Stimulated activated memory B cell treated with anti-CD40 and anti-IgM and Interleukin-4, amounts not matched to agents 10 μg/mL and 1 μg/mL and 100 μg/mL, for 72 hours (primary cell): ENCODE measurements around the gene RNF223.

ENCODE experiments used
- ATAC-seq: fragments of 150-1000 bp; cut with Tn5 transposase; 2 replicates; pipeline ENCODE4 v1.10.0; 2021
- H3K27ac Mint-ChIP-seq: one replicate; pipeline ENCODE4 v1.8.0; 2022; ENCODE audit warnings: mild to moderate bottlenecking, mixed read lengths
- H3K27me3 Mint-ChIP-seq: one replicate; pipeline ENCODE4 v1.8.0; 2022; ENCODE audit warnings: mixed read lengths
- H3K36me3 Mint-ChIP-seq: one replicate; pipeline ENCODE4 v1.8.0; 2022; ENCODE audit warnings: mixed read lengths
- H3K4me1 Mint-ChIP-seq: one replicate; pipeline ENCODE4 v1.8.0; 2022; ENCODE audit warnings: mixed read lengths
- H3K4me3 Mint-ChIP-seq: one replicate; pipeline ENCODE4 v1.8.0; 2022; ENCODE audit warnings: mild to moderate bottlenecking, moderate library complexity, mixed read lengths
- H3K9me3 Mint-ChIP-seq: one replicate; pipeline ENCODE4 v1.8.0; 2022; ENCODE audit warnings: mixed read lengths

Gene RNF223

GRCh38 chr1:1073743-1074587, at the start of gene RNF223:
Gene RNF223, minus strand, starts transcription at chr1:1074306. Its CDS starts 1,740 bp downstream, at chr1:1072566.
- no peak for ATAC-seq
- no peak within 1 kb of the TSS for H3K27ac Mint-ChIP-seq

GRCh38 chr1:1122981-1123480, 48.9 kb upstream of the RNF223 start:
- H3K4me1 Mint-ChIP-seq: peaks cover 37% of the 10 kb centered on the region
- H3K4me3 Mint-ChIP-seq: no peak overlapping the region
- peaks cover 31% of the 10 kb centered on the region for H3K27me3 Mint-ChIP-seq
- no peak for ATAC-seq
- H3K36me3 Mint-ChIP-seq: no peaks in the 10 kb centered on the region
- peak overlapping the region; percentile 77 for H3K27ac Mint-ChIP-seq
- peaks cover 10% of the 10 kb centered on the region for H3K9me3 Mint-ChIP-seq

More at GRCh38 chr1:1073743-1074587, at the start of gene RNF223:
- H3K9me3 Mint-ChIP-seq: no peaks in the 10 kb centered on the region
- no peak within 1 kb of the TSS for H3K4me3 Mint-ChIP-seq
- peaks cover 26% of the 10 kb centered on the region for H3K27me3 Mint-ChIP-seq
- H3K4me1 Mint-ChIP-seq: peaks cover 15% of the 10 kb centered on the region
- no peaks in the 10 kb centered on the region for H3K36me3 Mint-ChIP-seq

GRCh38 chr1:1122078-1122811, 48.1 kb upstream of the RNF223 start:
- peaks cover 10% of the 10 kb centered on the region for H3K9me3 Mint-ChIP-seq
- H3K4me1 Mint-ChIP-seq: peaks cover 36% of the 10 kb centered on the region
- peak overlapping the region; percentile 41 for H3K4me3 Mint-ChIP-seq
- H3K36me3 Mint-ChIP-seq: no peaks in the 10 kb centered on the region
- H3K27me3 Mint-ChIP-seq: peaks cover 31% of the 10 kb centered on the region
- peak; percentile 93 for ATAC-seq
- peak overlapping the region; percentile 77 for H3K27ac Mint-ChIP-seq

GRCh38 chr1:1121611-1122077, 47.5 kb upstream of the RNF223 start:
- no peak overlapping the region for H3K4me3 Mint-ChIP-seq
- peaks cover 37% of the 10 kb centered on the region for H3K4me1 Mint-ChIP-seq
- no peak overlapping the region for H3K27ac Mint-ChIP-seq
- H3K9me3 Mint-ChIP-seq: peaks cover 10% of the 10 kb centered on the region
- peaks cover 31% of the 10 kb centered on the region for H3K27me3 Mint-ChIP-seq
- no peaks in the 10 kb centered on the region for H3K36me3 Mint-ChIP-seq
- ATAC-seq: no peak

DNA sequence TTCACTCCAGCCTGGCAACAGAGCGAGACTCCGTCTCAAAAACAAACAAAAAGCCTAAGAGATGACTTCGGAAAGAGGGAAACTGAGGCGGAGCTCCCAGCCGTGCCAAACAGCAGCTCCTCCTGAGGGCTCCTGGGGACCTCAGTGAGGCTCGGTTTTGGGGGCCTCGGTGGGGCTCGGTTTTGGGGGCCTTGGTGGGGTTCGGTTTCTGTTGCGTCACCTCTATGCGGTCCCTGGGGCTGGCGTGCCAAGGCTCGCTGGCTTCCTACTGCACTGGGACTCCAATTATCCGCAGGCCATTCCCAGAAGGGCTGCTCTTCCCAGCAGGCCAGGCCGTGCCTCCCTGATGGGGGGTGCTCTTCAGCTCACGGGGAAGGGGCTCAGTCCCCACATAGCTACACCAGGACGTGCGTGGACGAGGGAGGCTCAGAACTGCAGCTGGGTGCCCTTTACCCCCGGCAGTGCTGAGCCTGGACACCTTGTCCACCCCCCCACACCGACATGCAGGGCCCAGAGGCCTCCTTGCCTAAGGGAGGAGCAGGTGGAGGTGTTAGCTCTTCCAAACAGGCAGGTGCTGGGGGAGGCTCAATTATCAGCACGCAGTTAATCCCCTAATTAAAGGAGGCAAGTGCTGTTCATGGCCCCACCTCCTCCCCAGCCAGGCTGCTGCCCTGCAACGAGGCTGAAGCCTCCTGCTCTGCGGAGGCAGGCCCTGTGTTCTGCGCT, 46.9 kb upstream of the RNF223 start:
- Mint-ChIP-seq H3K36me3 (no peaks in the 10 kb centered on the region), H3K9me3 (peaks cover 10% of the 10 kb centered on the region), H3K27ac (no peak overlapping the region), H3K4me1 (peaks cover 37% of the 10 kb centered on the region), H3K4me3 (no peak overlapping the region), H3K27me3 (peaks cover 31% of the 10 kb centered on the region)
- ATAC-seq: no peak

DNA sequence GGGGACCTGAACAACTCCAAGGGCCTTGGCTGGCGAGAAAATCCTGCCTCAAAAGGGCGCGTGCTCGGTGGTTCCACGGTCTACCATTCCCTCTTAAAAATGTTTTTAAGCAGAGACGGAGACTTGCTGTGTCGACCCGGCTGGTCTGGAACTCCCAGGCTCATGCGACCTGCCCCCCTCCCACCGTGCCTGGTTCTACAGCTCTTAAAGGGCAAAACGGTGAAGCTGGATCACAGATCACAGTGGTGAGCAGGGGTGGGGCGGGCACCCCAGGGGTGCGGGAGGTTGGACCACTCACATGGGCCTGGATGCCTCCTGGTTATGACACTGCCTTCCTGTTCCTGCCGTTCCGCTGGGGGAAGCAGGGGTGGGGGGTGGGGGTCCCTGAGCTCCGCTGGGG, 46.0 kb upstream of the RNF223 start:
- Mint-ChIP-seq H3K36me3 (no peaks in the 10 kb centered on the region), H3K27ac (no peak overlapping the region), H3K9me3 (peaks cover 10% of the 10 kb centered on the region), H3K4me1 (peaks cover 38% of the 10 kb centered on the region), H3K4me3 (no peak overlapping the region), H3K27me3 (peaks cover 31% of the 10 kb centered on the region)
- no peak for ATAC-seq

DNA sequence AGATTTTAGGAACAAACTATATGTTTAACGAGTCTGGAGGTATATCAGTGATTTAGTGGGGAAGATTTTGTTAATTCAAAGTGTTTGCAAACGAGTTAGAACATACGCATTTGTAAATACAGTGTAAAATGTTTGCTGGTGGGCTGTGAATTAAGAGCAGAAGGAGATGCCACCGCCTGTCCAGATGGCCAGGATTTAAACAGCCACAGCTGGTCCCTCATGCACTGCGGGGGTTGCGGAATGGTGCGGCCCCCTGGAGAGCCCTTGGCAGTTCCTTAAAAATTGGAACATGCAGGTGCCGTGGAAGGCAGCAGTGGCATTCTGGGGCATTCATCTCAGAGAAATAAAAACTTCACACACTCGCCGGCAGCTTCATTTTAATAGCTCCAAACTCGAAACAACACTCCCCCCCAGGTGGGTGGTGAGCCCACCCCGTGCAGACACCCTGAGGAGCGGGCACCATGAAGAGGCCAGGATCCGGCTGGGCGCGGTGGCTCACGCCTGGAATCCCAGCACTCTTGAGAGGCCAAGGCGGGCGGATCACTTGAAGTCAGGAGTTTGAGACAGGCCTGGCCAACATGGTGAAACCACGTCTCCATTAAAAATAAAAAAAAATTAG, 45.3 kb upstream of the RNF223 start:
- Mint-ChIP-seq H3K4me1 (peaks cover 41% of the 10 kb centered on the region), H3K9me3 (peaks cover 10% of the 10 kb centered on the region), H3K27ac (no peak overlapping the region), H3K36me3 (no peaks in the 10 kb centered on the region), H3K27me3 (peaks cover 31% of the 10 kb centered on the region), H3K4me3 (no peak overlapping the region)
- ATAC-seq: no peak

- Mint-ChIP-seq H3K4me1 (peaks cover 36% of the 10 kb centered on the region), H3K27ac (no peak overlapping the region), H3K9me3 (peaks cover 6% of the 10 kb centered on the region), H3K36me3 (peaks cover under 1% of the 10 kb centered on the region), H3K4me3 (no peak overlapping the region), H3K27me3 (peaks cover 31% of the 10 kb centered on the region)
- ATAC-seq: no peak
Measured at GRCh38 chr1:1118876-1119220, 44.7 kb upstream of the RNF223 start.

- H3K4me3 Mint-ChIP-seq: no peak overlapping the region
- peaks cover 3% of the 10 kb centered on the region for H3K9me3 Mint-ChIP-seq
Measured at GRCh38 chr1:1118011-1118875, 44.1 kb upstream of the RNF223 start.

DNA sequence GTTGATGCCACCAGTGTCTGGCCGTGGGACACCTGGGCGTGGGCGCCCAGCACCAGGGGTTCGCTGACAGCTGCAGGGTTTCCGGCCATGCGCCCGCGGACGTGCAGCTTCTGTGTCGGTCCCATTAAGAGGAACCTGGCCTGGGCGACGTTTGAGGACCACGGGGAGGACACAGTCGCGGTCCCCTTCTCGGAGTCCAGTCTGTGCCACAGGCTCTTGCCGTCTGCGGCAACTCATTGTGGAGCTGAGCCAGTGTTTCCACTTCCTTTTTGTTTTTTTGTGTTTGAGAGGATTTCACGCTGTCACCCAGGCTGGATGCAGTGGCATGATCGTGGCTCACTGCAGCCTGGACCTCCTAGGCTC, 43.3 kb upstream of the RNF223 start:
- peaks cover 26% of the 10 kb centered on the region for H3K4me1 Mint-ChIP-seq
- H3K36me3 Mint-ChIP-seq: peaks cover 15% of the 10 kb centered on the region
- no peak for ATAC-seq
- peaks cover 9% of the 10 kb centered on the region for H3K9me3 Mint-ChIP-seq
- peak overlapping the region; percentile 48 for H3K4me3 Mint-ChIP-seq
- no peak overlapping the region for H3K27ac Mint-ChIP-seq
- peaks cover 31% of the 10 kb centered on the region for H3K27me3 Mint-ChIP-seq

More at GRCh38 chr1:1118011-1118875, 44.1 kb upstream of the RNF223 start:
- Mint-ChIP-seq H3K27me3 (peaks cover 31% of the 10 kb centered on the region), H3K4me1 (peaks cover 30% of the 10 kb centered on the region), H3K27ac (no peak overlapping the region), H3K36me3 (peaks cover 7% of the 10 kb centered on the region)
- ATAC-seq: no peak

DNA sequence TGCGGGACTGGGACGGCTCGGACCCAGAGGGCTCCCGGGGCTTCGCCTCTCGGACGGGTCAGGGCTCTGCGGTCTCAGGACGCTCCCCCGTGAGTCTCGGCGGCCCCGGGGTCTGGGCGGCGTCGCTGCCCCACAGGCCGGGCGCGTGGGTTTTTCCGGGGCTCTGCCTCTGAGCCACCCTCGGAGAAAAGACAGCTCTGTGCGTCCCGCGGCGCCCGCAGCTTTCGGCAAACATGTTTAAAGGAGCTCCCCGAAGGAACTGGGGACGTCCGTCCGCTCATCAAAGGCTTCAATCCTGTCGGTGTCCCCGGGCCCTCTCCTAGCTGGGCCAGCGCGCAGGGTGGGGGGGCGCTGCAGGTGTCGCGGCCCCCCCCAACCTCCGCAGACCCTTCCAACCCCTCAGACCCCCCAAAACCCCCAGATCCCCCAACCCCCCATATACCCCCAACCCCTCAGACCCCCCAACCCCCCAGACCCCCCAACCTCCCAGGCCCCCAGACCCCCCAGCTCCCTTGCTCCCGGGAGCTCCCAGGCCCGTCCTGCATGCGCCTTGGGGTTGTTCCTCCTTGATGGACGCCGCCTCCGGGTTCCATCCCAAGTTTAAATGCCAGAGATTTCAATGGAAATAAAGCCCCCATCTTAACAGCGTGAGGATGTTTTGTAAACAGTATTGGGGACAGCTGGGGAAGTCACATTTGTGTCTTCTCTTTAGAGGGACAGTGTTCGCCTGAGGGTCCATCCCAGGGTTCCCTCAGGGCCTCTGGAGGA, 42.8 kb upstream of the RNF223 start:
- peaks cover 31% of the 10 kb centered on the region for H3K27me3 Mint-ChIP-seq
- H3K9me3 Mint-ChIP-seq: peaks cover 13% of the 10 kb centered on the region
- H3K4me3 Mint-ChIP-seq: peak overlapping the region; percentile 57
- H3K36me3 Mint-ChIP-seq: peaks cover 20% of the 10 kb centered on the region
- peak; percentile 2 for ATAC-seq
- H3K27ac Mint-ChIP-seq: no peak overlapping the region
- H3K4me1 Mint-ChIP-seq: peaks cover 26% of the 10 kb centered on the region

DNA sequence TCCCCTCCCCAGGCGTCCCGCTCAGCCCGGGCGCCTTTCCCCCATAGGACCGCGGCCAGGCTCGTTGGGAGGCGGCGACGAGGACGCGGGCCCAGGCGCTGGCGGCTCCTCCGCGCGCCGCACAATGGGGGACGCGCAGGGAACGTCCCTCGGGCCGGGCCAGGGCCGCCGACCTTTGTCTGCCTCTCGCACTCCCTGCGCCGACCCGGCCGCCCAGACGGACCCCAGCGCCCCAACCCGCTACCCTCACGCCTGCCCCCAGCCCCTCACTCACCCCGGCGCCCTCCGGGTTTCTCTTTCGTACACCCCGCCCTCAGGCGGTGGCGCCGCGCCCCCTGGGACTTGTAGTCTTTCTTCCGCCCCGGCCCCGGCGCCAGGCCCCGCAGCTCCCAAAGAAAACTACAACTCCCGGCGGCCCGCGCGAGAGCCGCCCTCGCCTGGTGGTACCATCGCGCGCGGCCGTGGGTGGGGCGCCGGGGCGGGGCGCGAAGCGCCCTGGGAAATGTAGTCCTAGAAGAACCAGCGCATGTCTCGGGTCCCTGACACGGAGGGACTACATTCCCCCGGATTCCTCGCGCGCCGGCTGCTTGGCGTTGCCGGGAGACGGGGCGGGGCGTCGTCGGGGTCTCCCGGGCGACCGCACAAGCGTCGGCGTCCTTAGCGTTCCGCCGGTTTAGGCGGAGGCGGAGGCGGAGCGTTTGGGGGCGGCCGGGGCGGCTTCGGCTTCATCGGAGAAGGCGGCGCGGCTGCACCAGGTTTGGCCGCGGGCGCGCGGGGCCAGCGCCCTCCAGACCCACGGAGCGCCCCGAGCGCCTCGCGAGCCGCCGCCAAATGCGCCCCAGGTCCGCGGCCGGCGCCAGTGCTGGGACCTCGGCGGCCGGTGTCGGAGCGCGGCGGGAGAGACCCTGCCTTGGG, 41.9 kb upstream of the RNF223 start, which contains the start of gene C1orf159:
Gene C1orf159, minus strand, starts transcription at position 304 of the 915 bp plus-strand sequence. CDS start 24,546 bp downstream, outside the sequence.
- peak within 1 kb of the TSS; percentile 94 for H3K4me3 Mint-ChIP-seq
- peak; percentile 97 for ATAC-seq
- peaks cover 30% of the 10 kb centered on the region for H3K27me3 Mint-ChIP-seq
- H3K9me3 Mint-ChIP-seq: peaks cover 13% of the 10 kb centered on the region
- H3K4me1 Mint-ChIP-seq: peaks cover 26% of the 10 kb centered on the region
- peak within 1 kb of the TSS; percentile 90 for H3K27ac Mint-ChIP-seq
- peaks cover 22% of the 10 kb centered on the region for H3K36me3 Mint-ChIP-seq
